ENCODE measurements around the gene PARD3. TPM values are rescaled to one million over a fixed set of nuclear protein-coding genes. Genes with fewer than 3 reads are reported as not detected.

The PARD3 gene
- total RNA-seq, 4 donors from 2014 or later: 98.9 to 122 (median 105) TPM

DNA sequence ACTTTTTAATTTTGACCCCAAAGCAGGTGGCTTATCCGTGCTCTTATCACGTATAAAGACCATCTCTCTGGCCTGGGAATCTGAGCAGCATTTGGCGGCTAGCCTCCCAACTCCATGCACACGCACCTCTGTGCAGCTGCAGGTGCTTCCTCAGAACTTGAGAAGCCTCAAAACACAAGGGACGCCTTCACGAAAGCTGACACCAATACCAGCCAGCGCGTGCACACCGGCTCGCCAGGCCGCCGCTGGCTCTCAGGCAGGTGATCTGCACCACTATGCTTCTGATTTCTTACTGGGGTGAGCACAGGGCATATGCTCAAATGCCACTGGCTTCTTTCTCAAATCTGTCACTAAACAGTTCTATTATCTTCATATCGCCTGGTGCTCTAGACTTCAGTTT, 145.0 kb downstream of the PARD3 start:
- Histone ChIP-seq H3K27me3 (no peaks in the 10 kb centered on the region), H3K4me1 (peaks cover 15 to 46% (median 26%) of the 10 kb centered on the region in 4 donors), H3K4me3 (no peak overlapping the region), H3K36me3 (no peaks in the 10 kb centered on the region), H3K9me3 (no peaks in the 10 kb centered on the region), H3K27ac (replicated peaks in 1 of 4) (no peak overlapping the region)
- TF ChIP-seq POLR2AphosphoS5 (IDR thresholded peaks at IDR 0.05) (no peak), POLR2A (IDR thresholded peaks at IDR 0.05; ENCODE audit: low read depth) (no peak), EP300 (IDR thresholded peaks at IDR 0.05) (no peak)
- TF ChIP-seq, protein P1, sequence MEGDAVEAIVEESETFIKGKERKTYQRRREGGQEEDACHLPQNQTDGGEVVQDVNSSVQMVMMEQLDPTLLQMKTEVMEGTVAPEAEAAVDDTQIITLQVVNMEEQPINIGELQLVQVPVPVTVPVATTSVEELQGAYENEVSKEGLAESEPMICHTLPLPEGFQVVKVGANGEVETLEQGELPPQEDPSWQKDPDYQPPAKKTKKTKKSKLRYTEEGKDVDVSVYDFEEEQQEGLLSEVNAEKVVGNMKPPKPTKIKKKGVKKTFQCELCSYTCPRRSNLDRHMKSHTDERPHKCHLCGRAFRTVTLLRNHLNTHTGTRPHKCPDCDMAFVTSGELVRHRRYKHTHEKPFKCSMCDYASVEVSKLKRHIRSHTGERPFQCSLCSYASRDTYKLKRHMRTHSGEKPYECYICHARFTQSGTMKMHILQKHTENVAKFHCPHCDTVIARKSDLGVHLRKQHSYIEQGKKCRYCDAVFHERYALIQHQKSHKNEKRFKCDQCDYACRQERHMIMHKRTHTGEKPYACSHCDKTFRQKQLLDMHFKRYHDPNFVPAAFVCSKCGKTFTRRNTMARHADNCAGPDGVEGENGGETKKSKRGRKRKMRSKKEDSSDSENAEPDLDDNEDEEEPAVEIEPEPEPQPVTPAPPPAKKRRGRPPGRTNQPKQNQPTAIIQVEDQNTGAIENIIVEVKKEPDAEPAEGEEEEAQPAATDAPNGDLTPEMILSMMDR (IDR thresholded peaks at IDR 0.05): no peak
- intact Hi-C loops (cut with DNase I): no loop called here
- 96% methylated on average over 13 of the region's 13 CpGs for WGBS
- DNase-seq (ENCODE audit: extremely low spot score): no peak

DNA sequence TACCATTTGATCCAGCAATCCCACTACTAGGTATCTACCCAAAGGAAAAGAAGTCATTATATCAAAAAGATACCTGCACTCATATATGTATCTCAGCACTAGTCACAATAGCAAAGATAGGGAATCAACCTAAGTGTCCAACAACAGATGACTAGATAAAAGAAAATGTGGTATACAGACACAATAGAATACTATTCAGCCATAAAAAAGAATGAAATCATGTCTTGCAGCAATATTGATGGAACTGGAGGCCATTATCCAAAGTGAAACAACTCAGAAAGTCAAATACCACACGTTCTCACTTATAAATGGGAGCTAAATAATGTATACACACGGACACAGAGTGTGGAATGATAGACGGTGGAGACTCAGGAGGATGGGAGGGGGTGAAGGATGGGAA, 146.0 kb downstream of the PARD3 start:
- Histone ChIP-seq H3K9me3 (no peaks in the 10 kb centered on the region), H3K27me3 (no peaks in the 10 kb centered on the region), H3K4me1 (peaks cover 14 to 46% (median 26%) of the 10 kb centered on the region in 4 donors), H3K27ac (replicated peaks in 1 of 4) (no peak overlapping the region), H3K4me3 (no peak overlapping the region), H3K36me3 (no peaks in the 10 kb centered on the region)
- no peak for TF ChIP-seq POLR2AphosphoS5 (IDR thresholded peaks at IDR 0.05)
- TF ChIP-seq POLR2A (IDR thresholded peaks at IDR 0.05; ENCODE audit: low read depth): no peak
- TF ChIP-seq, protein P1 (IDR thresholded peaks at IDR 0.05): no peak
- no peak for TF ChIP-seq EP300 (IDR thresholded peaks at IDR 0.05)
- DNase-seq (ENCODE audit: extremely low spot score): no peak
- WGBS: 79% methylated on average over 3 of the region's 3 CpGs
- intact Hi-C loops (cut with DNase I): loop anchor here (5.0 to 10.0 kb wide), 2 partner anchors 138 to 296 kb away; no protein-coding TSS in a partner anchor

DNA sequence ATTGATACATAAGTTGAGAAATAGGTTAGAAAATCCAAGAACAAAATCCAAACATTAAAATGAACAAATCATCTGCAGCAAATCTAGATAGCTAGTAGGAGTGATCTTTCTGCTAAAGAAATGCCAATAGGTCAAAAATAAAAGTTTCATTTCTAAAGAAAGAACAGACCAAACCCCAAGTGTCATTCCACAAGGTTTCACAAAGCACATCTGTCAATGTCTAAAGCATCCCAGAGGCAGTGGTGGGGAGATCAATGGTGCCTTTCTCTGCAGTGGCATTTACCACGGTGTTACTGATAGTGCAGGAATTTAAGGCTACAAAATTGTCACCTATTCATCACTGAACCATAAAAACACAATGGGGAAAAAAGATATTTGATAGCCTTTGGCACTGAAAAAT, 147.9 kb downstream of the PARD3 start:
- Histone ChIP-seq H3K9me3 (no peaks in the 10 kb centered on the region), H3K36me3 (no peaks in the 10 kb centered on the region), H3K4me3 (no peak overlapping the region), H3K27ac (replicated peaks in 1 of 4) (no peak overlapping the region), H3K27me3 (no peaks in the 10 kb centered on the region), H3K4me1 (peaks cover 4 to 42% (median 23%) of the 10 kb centered on the region in 4 donors)
- TF ChIP-seq POLR2AphosphoS5 (IDR thresholded peaks at IDR 0.05) (no peak), POLR2A (IDR thresholded peaks at IDR 0.05; ENCODE audit: low read depth) (no peak), EP300 (IDR thresholded peaks at IDR 0.05) (no peak)
- TF ChIP-seq, protein P1 (IDR thresholded peaks at IDR 0.05): no peak
- no peak for DNase-seq (ENCODE audit: extremely low spot score)
- WGBS: 47% methylated on average over 1 of the region's 1 CpG
- intact Hi-C loops (cut with DNase I): loop anchor here (5.0 to 10.0 kb wide), 2 partner anchors 140 to 298 kb away; no protein-coding TSS in a partner anchor

DNA sequence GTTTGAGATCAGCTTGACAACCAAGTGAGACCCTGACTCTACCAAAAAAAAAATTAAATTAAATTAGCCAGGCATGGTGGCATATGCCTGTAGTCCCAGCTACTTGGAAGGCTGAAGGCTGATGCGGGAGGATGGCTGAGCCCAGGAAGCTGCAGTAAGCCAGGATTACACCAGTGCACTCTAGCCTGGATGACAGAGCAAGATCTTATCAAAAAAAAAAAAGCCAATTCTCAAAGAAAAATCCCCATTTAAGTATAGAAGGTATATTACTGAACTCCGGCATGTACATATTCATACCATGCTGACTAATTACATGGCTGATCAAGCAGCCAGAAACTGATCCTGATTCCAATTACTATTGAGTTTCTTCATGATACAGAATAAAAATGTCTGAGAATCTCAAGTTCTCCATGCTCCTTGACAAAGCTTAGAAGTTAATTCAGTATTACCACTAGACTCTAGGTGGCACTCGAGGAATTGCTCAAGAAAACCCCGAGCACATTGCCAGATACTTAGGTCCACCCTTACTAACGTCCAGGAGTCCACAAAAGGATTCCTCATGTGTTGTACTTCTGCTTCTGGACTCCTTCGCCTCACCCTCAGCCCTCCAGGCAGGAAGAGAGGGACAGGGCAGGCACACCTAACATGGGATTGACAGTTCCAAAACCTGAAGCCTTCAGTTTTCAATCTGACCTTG, 148.9 kb downstream of the PARD3 start:
- TF ChIP-seq POLR2AphosphoS5 (IDR thresholded peaks at IDR 0.05) (peak in 1 of 2 donors; percentile 36), POLR2A (IDR thresholded peaks at IDR 0.05; ENCODE audit: low read depth) (no peak)
- TF ChIP-seq, protein P1 (IDR thresholded peaks at IDR 0.05): peak; percentile 61 to 79 (median 65)
- Histone ChIP-seq H3K27ac (replicated peaks in 1 of 4) (no peak overlapping the region), H3K9me3 (no peaks in the 10 kb centered on the region), H3K4me1 (peaks cover 8 to 42% (median 31%) of the 10 kb centered on the region in 4 donors), H3K4me3 (no peak overlapping the region), H3K36me3 (no peaks in the 10 kb centered on the region), H3K27me3 (no peaks in the 10 kb centered on the region)
- DNase-seq (ENCODE audit: extremely low spot score): no peak
- intact Hi-C loops (cut with DNase I): loop anchor here (5.0 to 10.0 kb wide), 2 partner anchors 141 to 299 kb away; no protein-coding TSS in a partner anchor
- WGBS: 26% methylated on average over 6 of the region's 6 CpGs
